Dermis microvascular lymphatic vessel endothelial cell (primary cell): ENCODE data around the gene FAM222A. TPM values are rescaled to one million over a fixed set of nuclear protein-coding genes. Genes with fewer than 3 reads are reported as not detected.

Source experiments
- DNase-seq, 2 donors: peaks; one replicate each; pipeline versions ENCODE4 v3.0.0 to v3.0.0-alpha.2; 2010; ENCODE audit warnings: low read depth in 2 of 2
- total RNA-seq: library from RNA; depleted of rRNA; stranded (reverse); fragments of >200 nt; gene quantifications from 2 replicates; pipeline ENCODE4 v1.2.1, GENCODE V29; 2014

Gene FAM222A
- total RNA-seq, 1 donor from 2014 or later, result 0.26 TPM

DNA sequence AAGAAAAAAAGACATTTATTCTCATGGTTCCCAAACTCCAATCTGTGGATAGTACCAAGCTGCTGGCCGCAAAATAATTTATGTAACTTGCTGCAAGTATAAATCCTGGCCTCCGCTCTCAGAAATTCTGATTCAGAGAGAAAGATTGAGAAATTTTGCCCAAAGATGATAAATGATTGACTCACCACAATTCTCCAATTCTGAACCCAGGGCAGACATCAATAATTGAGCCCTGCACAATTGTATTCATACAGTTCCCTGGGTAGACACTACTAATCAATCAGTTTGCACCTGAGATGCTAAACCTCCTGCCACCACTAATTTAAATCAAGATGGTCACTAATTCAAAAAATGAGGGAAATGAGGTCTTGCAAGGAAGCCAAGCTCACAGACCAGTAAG, 81.4 kb downstream of the FAM222A start:
- no peak for DNase-seq

DNA sequence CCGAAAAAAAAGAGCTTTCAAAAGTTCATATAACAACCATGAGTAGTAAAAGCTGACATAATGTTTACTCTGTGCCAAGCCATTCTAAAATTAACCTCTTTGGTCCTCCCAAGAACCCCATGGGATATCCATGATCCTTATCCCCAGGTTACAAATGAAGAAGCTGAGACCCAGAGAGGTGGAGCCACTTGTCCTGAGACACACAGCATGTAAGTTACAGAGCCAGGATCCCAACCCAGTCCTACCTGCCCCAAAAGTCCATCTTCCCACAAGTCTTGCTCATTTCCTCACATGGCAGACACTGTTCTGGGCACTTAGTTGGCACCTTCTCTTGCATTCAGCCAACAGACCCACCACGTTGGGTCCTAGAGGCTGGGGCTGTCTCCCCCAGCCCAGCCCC, 82.4 kb downstream of the FAM222A start:
- no peak for DNase-seq

DNA sequence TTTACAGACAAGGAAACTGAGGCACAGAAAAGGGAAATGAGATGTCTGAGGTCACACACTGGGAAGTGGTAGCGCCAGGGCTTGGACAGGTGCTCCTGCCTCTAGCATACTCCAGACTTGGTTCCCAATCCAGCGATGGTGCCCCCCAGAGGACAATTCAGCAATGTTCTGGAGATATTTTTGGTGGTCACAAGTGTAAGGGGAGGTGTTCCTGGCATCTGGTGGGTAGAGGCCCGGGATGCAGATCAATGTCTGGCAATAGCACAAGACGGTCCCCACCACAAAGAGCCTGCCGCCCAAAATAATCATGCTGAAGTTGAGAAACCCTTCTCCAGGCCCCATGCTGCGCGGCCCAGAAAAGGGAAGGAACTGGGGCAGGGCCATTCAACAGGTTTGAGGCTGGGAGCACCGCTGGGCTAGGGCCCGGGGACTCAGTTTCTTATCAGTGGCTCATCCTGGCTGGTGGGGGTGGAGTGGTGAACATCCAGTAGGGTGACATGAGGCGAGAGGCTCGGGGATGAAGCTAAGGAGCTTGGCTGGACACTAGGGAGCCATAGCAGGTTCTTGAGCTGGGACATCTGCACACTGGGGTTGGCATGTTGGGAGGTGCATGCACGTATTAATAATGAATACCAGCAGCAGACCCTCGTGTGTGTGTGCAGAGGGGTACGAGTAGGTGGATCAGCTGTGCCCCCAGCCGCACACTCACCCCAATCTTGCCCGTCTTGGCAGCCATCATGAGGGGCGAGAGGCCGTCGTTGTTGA, 84.5 kb downstream of the FAM222A start:
- peak in 1 of 2 donors; percentile 17 for DNase-seq

DNA sequence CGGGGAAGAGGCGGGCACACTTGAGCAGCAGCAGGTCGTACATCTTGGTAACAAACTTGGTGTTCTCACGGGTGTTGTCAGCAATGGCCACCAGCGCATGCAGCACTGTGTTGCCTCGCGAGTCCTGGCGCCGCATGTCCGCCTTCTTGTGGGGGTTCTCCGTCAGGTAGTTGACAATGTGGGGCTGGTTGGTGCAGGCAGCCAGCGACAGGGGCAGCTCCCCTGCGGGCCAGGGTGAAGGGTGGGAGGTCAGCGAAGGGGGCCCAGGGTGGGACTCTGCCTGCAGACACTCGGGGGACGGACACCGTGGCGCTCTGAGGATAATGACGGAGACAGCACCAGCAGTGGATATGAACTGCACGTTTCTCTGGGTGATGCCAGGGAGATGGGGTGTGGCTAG, 85.1 kb downstream of the FAM222A start:
- DNase-seq, result no peak

DNA sequence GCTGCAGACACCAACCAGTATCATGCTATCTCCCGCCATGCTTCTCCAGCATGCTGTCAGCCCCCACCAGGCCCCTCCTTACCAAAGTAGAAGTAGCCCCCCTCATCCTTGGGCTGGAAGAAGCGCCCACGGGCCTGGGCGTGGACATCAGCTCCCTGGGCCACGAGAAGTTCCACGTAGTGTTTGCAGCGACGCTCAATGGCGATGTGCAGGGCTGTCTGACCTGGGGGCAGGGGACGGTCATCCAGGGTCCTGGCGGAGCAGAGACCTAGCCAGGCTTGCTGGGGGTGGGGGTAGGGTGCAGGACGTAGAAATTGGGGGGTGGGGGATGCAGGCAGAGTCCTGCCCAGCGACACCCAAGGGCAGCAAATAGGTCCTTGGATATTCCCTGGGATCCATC, 86.9 kb downstream of the FAM222A start:
- no peak for DNase-seq

DNA sequence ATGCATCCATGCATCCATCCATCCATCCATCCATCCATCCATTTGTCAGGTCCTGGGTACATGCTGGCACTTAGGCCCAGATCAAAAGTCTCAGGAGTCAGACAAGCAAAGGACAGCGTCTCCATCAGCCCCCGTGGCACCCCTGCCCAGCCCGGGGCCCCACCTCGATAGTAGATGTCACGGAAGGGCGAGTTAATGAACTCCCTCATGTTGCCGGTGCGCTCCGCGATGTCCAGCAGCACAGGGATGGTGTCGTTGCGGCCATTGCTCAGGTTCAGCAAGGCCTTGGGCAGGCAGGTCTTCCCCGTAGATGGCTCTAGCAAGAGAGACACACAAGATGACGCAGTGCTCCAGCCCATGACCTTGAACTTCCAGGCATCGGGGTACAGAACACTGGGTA, 89.2 kb downstream of the FAM222A start:
- no peak for DNase-seq

DNA sequence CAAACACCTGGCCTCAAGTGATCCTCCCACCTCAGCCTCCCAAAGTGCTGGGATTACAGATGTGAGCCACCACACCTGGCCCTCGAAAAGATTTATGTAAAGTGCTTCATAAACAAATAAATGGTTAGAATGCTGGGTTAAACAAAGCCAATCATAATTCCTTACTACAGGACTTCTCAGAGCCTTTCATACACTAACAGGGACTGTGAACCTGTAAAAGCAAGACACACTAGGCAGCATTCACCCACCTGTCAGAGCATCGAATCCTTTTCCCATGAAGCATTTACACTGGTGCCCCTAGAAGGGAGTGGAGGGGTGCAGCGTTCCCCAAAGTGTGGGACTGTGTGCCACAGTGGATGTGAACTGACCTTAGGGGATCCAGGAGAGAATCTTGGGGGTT, 90.1 kb downstream of the FAM222A start:
- no peak for DNase-seq

DNA sequence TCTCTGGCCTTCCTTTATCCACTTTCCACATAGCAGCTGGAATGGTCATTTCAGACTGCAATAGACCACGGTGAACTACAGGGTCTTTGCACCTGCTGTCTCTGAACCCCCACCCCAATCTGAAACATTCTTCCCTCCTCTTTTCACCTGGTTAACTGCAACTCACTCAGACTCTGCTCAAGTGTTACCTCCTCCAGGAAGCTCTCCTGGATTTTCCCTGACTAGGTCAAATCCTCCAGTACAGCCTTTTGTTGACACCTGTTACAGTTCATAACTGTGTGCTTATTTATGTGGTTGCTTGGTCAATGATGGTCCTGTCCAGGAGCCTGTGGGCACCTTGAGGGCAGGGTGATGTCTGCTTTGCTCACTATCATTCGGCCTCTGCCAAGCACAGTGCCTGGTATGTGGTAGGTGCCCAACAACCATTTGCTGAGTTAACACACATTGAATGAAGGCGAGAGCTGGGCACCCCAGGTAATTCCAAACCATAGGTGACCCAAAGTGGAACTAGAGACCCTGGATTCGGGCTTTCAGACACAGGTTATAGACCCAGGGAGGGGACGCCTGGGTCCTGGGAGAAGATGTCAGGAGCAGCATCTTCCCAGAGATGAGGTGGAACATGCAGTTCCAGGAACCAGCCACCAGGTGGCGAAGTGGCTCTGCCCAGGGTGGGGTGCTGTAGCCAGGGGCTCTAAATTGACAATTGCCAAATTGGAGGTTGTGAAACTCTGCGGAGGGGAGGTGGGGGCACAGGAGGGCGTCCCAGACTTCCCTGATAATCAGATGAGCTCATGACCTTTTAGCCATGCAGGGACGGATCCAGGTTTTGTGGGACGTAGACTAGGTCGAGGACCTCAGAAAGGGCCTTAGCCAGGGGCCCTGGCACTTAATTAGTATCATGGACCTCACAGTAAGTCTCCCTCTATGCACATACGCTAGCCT, 91.5 kb downstream of the FAM222A start:
- peak; percentile 6 to 52 for DNase-seq

DNA sequence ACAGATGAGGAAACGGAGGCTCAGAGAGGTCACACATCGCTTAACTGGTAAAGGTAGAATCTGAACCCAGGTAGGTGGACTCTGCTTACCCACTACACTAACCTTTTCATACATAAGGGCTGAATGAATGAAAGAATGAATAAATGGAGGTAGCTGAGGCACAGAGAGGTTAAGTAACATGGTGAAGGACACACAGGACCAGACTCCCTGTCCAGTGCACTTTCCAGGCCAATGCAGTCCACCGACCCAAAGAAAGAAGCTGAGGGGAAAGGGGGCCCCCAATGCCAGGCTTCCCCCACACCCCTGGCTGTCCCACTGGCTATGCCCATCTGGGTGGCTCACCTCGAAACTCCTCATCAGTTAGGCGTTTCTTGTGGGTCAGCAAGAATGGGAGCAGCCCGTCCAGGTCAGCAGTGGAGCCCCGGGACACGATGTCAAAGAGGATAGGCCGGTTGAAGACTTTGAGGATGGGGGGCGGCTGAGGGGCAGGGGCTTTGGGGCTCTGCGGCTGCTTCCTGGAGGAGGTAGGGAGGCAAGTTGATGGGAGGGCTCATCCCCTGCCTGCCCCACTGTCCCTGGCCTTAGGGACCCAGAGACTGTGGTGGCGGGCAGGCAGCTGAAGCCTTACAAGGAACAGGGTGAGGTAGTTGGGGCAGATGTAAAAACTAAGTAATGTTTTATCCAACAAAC, 94.5 kb downstream of the FAM222A start:
- no peak for DNase-seq

DNA sequence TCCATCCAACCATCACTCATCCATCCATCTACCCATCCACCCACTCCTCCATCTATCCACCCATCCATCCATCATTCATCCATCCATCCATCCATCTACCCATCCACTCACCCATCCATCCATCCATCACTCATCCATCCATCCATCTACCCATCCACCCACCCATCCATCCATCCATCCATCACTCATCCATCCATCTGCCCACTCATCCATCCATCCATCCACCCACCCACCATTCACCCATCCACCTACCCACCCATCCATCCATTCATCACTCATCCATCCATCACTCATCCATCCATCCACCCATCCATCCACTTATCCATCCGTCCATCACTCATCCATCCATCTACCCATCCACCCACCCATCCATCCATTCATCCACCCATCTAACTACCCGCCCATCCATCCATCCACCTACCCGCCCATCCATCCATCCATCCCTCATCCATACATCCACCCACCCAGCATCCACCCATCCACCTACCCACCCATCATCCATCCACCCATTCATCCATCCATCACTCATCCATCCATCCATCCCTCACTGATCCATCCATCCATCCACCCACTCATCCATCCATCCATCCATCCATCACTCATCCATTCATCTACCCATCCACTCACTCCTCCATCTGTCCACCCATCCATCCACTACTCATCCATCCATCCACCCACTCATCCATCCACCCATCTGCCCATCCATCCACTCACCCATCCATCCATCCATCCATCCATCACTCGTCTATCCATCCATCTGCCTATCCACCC, 95.4 kb downstream of the FAM222A start:
- no peak for DNase-seq

DNA sequence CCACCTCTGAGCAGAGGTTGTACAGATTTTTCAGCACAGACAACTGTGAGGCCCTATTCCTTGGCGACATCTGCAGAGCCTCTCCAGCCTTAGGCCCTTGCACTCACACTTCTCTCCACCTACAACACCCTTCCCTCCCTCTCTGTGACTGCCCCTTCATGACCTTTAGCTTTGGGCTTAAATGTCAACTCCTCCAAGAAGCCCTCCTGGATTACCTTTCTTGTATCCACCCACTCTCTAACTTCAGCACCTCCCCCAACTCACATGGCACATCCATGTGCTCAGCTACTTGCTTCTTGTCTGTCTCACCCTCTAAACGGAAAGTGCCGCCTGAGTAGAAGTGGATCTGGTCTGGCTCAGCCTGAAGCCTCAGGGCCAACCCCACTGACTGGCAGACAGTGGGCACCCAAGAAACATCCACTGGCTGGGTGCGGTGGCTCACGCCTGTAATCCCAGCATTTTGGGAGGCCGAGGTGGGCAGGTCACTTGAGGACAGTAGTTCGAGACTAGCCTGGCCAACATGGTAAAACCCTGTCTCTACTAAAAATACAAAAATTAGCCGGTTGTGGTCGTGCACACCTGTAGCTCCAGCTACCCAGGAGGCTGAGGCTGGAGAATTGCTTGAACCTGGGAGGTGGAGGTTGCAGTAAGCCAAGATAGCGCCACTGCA, 97.5 kb downstream of the FAM222A start:
- no peak for DNase-seq

DNA sequence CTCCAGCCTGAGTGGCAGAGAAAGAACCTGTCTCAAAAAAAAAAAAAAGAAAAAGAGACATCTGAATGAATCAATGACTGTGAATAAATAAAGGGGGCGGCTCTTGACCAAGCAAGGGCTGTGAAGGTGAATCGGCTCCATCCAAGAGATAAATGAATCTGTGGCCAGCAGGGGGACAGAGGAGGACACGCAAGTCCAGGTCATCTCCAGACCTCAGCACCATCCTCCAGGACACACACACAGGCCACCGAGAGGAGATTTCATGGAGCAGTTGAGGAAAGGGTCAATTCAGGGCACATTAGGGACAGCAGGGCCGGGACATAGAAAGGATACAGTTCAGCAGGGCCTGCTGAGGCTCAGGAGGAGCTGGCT, 98.0 kb downstream of the FAM222A start:
- DNase-seq, result no peak

DNA sequence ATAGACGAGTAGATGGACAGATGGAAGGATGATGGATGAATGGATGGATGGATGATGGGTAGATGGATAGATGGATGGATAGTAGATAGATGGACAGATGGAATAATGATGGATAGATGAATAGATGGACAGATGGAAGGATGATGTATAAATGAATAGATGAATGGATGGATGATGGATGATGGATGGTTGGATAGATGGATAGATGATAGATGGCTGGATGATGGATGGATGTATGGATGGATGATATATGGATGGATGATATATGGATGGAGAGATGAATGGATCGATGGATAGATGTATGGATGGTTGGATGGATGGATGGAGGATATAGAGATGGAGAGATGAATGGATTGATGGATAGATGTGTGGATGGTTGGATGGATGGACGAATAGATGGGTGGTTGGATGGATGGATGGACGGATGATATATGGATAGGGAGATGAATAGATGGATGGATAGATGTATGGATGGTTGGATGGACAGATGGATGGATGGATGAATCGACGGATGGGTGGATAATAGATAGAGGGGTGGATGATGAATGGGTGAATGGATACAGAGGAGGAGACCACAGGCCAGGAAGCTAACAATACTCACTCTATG, 100.3 kb downstream of the FAM222A start:
- DNase-seq, result no peak

DNA sequence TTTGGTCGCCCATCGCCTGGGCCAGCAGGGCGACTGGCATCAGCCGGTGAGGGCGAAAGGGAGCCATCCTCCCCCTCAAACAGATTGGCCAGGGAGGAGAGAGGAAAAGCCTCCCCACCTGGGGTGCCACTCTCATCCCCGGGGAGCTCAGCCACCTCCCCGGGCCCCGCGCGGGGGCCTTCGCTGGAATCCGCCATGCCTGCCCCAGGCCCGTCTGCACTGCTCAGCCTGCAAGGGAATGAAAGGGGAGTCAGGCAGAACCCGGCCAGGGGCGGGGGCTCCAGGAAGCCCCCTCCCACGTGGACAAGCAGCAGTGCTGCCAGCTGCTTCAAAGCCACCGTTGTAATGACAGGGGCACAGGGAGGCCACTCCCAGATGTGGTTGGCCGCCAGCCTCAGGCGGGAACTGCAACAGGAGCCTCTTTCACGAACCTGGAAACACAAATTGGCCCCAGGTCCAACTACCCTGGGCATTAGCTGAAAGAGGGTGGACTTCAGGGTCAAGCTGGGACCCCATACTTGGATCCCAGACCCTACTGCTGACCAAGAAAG, 101.0 kb downstream of the FAM222A start:
- DNase-seq, result no peak

DNA sequence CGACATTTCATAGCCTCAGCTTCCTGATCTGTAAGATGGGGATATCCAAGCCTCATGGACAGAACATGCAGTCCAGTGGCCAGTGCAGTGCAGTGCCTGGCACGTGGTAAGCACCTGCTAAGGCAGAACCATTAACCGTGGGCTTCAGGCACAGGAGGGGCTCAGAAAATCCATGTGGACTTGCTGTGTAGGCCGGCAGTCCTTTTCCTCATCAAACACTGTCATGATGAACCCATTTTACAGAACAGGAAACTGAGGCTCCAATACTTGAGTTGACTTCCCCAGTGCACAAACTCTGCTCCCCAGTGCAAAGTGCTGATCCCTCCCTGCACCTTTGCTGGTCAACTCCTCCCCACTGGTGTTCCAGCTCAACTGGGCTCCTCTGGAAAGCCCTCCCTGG, 101.6 kb downstream of the FAM222A start:
- no peak for DNase-seq

DNA sequence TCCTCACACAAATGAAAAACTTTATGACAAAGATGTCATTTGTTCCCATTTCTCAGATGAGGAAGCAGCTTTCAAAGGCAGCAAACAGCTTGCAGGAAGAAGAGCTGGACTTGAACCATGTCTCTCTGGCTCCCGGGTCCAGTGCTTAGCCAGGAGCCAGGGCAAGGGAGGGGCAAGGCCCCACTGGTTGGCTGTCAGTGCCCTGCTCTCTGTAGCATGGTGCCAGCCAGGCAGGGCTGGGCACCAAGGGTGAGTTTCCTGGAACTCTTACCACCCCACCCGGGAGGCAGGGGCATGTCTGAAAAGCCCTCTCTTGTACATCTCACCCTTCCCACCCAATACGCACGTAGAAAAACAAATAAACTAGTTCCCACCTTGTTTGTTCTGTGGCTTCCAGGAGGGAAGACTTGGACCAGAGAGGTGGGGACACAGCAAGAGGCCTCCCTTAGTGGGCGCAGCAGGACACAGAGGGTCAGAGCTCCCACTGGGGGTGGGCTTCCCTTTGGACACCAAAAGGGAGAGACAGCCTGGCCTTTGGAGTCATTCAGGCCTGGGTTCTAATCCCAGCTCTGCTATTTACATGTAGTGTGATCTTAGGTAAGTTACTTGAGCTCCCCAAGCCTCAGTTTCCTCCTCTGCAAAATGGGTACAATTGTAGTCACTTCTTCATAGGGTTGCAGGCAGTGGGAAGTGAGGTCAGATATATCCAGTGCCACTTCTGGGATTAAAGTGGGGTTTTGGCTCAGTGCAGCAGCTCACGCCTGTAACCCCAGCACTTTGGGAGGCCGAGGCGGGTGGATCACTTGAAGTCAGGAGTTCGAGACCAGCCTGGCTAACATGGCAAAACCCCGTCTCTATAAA, 102.4 kb downstream of the FAM222A start:
- no peak for DNase-seq

DNA sequence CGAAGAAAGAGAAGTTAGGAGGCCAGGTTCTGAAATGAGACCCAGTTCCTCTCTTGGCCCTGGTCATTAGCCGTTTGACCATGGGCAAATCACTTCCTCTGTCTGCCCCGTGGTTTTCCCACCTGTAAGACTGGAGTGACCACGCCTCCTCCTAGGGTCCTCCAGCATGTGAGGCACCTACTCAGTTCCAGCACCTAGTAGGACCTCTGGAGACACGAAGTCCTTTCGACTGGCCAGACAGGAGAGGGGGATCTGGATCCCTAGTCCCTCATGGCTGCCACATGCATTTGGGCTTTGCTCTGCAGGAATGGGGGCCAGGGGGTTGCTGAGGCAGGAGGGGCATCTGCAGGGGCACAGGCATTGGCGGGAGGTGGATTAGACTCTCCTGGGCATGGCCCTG, 103.2 kb downstream of the FAM222A start:
- no peak for DNase-seq

DNA sequence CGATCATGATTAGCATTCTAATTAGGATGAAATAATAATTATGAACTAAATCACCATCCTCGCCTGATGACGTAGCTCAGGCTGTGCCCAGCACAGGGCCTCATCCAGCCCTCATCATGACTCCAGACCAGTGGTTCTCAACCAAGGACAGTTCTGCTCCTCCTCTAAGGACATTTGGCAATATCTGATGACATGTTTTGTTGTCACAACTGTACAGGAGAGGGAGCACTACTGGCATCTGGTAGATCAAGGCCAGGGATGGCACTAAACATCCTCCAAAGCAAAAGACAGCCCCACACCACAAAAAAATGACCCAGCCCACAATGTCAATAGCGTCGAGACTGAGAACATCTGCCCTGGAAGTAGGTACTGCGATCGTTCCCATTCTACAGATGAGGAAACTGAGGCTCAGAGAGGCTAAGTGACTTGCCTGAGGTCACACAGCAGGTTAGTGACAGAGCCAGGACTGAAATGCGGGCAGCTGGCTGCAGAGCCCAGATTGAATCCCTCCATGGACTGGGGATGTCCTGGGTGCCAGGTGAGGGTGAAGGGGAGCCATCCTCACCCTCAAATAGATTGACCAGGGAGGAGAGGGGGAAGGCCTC, 104.1 kb downstream of the FAM222A start:
- no peak for DNase-seq

DNA sequence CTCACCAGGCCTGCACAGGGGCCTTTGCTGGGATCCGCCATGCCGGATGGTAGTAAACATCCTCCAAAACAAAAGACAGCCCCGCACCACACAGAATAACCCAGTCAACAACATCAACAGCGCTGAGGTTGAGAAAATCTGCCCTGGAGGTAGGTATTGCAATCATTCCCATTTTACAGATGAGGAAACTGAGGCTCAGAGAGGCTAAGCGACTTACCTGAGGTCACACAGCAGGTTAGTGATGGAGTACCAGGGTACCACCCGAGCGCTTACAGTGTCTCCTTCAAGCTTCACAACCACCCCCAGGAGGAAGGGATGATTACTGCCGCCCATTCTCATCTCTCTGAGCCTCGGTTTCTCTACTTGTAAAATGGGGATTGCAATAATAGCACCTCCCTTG, 104.6 kb downstream of the FAM222A start:
- DNase-seq, result no peak
